Stimulated activated CD4-positive, alpha-beta T cell treated with anti-CD3 and anti-CD28 coated beads, TNF-alpha, amount 100 ng/mL, for 1 hour (primary cell): Measurements from ENCODE around the gene UBA5.
A peak's percentile ranks its signal among the peaks of the same experiment; 100 is the strongest.

Source experiments
- DNase-seq, 3 donors: peaks; one replicate each; pipeline ENCODE4 v3.0.0-alpha.2; 2020; ENCODE audit warnings: low read depth in 3 of 3, low spot score in 1 of 3

UBA5 gene

GRCh38 chr3:132652640-132653270 is 7.4 kb upstream of the UBA5 start:
- DNase-seq, result no peak

GRCh38 chr3:132654190-132654589 is 5.9 kb upstream of the UBA5 start:
- DNase-seq, result no peak

GRCh38 chr3:132654721-132655120 is 5.4 kb upstream of the UBA5 start:
- DNase-seq, result no peak

GRCh38 chr3:132655471-132655870 is 4.7 kb upstream of the UBA5 start:
- no peak for DNase-seq

- DNase-seq, result no peak
Measured at GRCh38 chr3:132657869-132658747, 2.0 kb upstream of the UBA5 start.

- no peak for DNase-seq
Measured at GRCh38 chr3:132659000-132659364, 1.1 kb upstream of the UBA5 start.

- DNase-seq, result peak in 1 of 3 donors; percentile 3
Measured at GRCh38 chr3:132659365-132660051, 621 bp upstream of the UBA5 start, which contains the start of gene ACAD11. Gene ACAD11 (minus strand): TSS chr3:132659809. CDS start chr3:132659751, 58 bp downstream.

GRCh38 chr3:132660811-132661070 is 612 bp downstream of the UBA5 start:
- DNase-seq, result no peak

GRCh38 chr3:132661101-132661500 is 972 bp downstream of the UBA5 start:
- no peak for DNase-seq

GRCh38 chr3:132662212-132662611 is 2.1 kb downstream of the UBA5 start:
- no peak for DNase-seq

GRCh38 chr3:132665230-132665745 is 5.2 kb downstream of the UBA5 start:
- DNase-seq, result no peak

- no peak for DNase-seq
Measured at GRCh38 chr3:132669256-132669777, 9.2 kb downstream of the UBA5 start.

- DNase-seq, result no peak
Measured at GRCh38 chr3:132675408-132675807, 15.3 kb downstream of the UBA5 start.

- no peak for DNase-seq
Measured at GRCh38 chr3:132679911-132680310, 19.8 kb downstream of the UBA5 start.

- no peak for DNase-seq
Measured at GRCh38 chr3:132681421-132681820, 21.3 kb downstream of the UBA5 start.

- no peak for DNase-seq
Measured at GRCh38 chr3:132682201-132682600, 22.1 kb downstream of the UBA5 start.

- no peak for DNase-seq
Measured at GRCh38 chr3:132690040-132690439, 29.9 kb downstream of the UBA5 start.

GRCh38 chr3:132694991-132695390 is 34.9 kb downstream of the UBA5 start:
- DNase-seq, result no peak

- DNase-seq, result no peak
Measured at GRCh38 chr3:132695422-132695821, 35.3 kb downstream of the UBA5 start.

- DNase-seq, result no peak
Measured at GRCh38 chr3:132703733-132704132, 43.6 kb downstream of the UBA5 start.

GRCh38 chr3:132709761-132710160 is 49.6 kb downstream of the UBA5 start:
- DNase-seq, result no peak

GRCh38 chr3:132710311-132710710 is 50.2 kb downstream of the UBA5 start:
- DNase-seq, result no peak
